H9 (cell line): Measurements from ENCODE around the gene LIX1L. TPM values are rescaled to one million over a fixed set of nuclear protein-coding genes. Genes with fewer than 3 reads are reported as not detected.

ENCODE experiments used
- DNase-seq: peaks from one replicate; pipeline ENCODE4 v3.0.0-alpha.2; 2017
- H2AFZ ChIP-seq: one replicate; pipeline ENCODE4 v1.6.1; 2013; ENCODE audit warnings: mild to moderate bottlenecking, low read length, control low read depth, moderate library complexity
- H2AK5ac ChIP-seq: 2 replicates; pipeline ENCODE4 v1.6.1; 2013; ENCODE audit warnings: low read length, control low read depth, mixed read lengths; ENCODE audit not compliant: insufficient read length
- H2BK120ac ChIP-seq: one replicate; pipeline ENCODE4 v1.6.1; 2013; ENCODE audit warnings: low read depth, mild to moderate bottlenecking, low read length, control low read depth, inconsistent platforms; ENCODE audit not compliant: poor library complexity, severe bottlenecking
- H2BK12ac ChIP-seq: 2 replicates; pipeline ENCODE4 v1.6.1; 2013; ENCODE audit warnings: low read length, control low read depth, mixed read lengths, low read depth; ENCODE audit not compliant: insufficient read length
- H2BK15ac ChIP-seq: 2 replicates; pipeline ENCODE4 v1.6.1; 2013; ENCODE audit warnings: low read depth, low read length, control low read depth
- H2BK20ac ChIP-seq: one replicate; pipeline ENCODE4 v1.6.1; 2013; ENCODE audit warnings: low read depth, mild to moderate bottlenecking, low read length, control low read depth, inconsistent platforms; ENCODE audit not compliant: poor library complexity, severe bottlenecking
- H2BK5ac ChIP-seq: 2 replicates; pipeline ENCODE4 v1.6.1; 2013; ENCODE audit warnings: low read length, control low read depth, mixed read lengths; ENCODE audit not compliant: insufficient read length
- H3K14ac ChIP-seq: 2 replicates; pipeline ENCODE4 v1.6.1; 2013; ENCODE audit warnings: low read length, control low read depth; ENCODE audit not compliant: insufficient read depth
- H3K18ac ChIP-seq: 2 replicates; pipeline ENCODE4 v1.6.1; 2013; ENCODE audit warnings: low read depth, mild to moderate bottlenecking, mixed read lengths, low read length, control low read depth; ENCODE audit not compliant: insufficient read length
- H3K23ac ChIP-seq: 2 replicates; pipeline ENCODE4 v1.6.1; 2013; ENCODE audit warnings: low read length, control low read depth, mixed read lengths, low read depth; ENCODE audit not compliant: insufficient read length
- H3K23me2 ChIP-seq: 2 replicates; pipeline ENCODE4 v1.6.1; 2013; ENCODE audit warnings: low read depth, mild to moderate bottlenecking, mixed read lengths, low read length, control low read depth; ENCODE audit not compliant: insufficient read length, poor library complexity, severe bottlenecking
- H3K27ac ChIP-seq: 2 replicates; pipeline ENCODE4 v1.5.1; 2013; ENCODE audit warnings: low read length, control low read depth, mixed read lengths, low read depth; ENCODE audit not compliant: insufficient read length
- H3K27me3 ChIP-seq: 2 replicates; pipeline ENCODE4 v1.6.1; 2013; ENCODE audit warnings: low read length, control low read depth, inconsistent platforms; ENCODE audit not compliant: insufficient read depth
- H3K4ac ChIP-seq: 2 replicates; pipeline ENCODE4 v1.6.1; 2013; ENCODE audit warnings: low read depth, mild to moderate bottlenecking, control low read depth, inconsistent platforms, low read length, moderate library complexity
- H3K4me1 ChIP-seq: 2 replicates; pipeline ENCODE4 v1.6.1; 2013; ENCODE audit warnings: low read length, control low read depth, inconsistent platforms; ENCODE audit not compliant: insufficient read depth
- H3K4me2 ChIP-seq: 2 replicates; pipeline ENCODE4 v1.6.1; 2013; ENCODE audit warnings: low read length, control low read depth, mixed read lengths; ENCODE audit not compliant: insufficient read length, insufficient read depth
- H3K56ac ChIP-seq: 2 replicates; pipeline ENCODE4 v1.6.1; 2013; ENCODE audit warnings: low read depth, mild to moderate bottlenecking, mixed read lengths, low read length, control low read depth; ENCODE audit not compliant: insufficient read length
- H3K79me1 ChIP-seq: 2 replicates; pipeline ENCODE4 v1.6.1; 2013; ENCODE audit warnings: low read depth, mild to moderate bottlenecking, moderate library complexity, low read length, control low read depth, inconsistent platforms; ENCODE audit not compliant: insufficient read depth, poor library complexity, severe bottlenecking
- H3K79me2 ChIP-seq: 2 replicates; pipeline ENCODE4 v1.6.1; 2013; ENCODE audit warnings: low read length, control low read depth, inconsistent platforms; ENCODE audit not compliant: insufficient read depth
- H3K9ac ChIP-seq: 2 replicates; pipeline ENCODE4 v1.6.1; 2013; ENCODE audit warnings: low read length, control low read depth, mixed read lengths; ENCODE audit not compliant: insufficient read length; ENCODE audit errors: extremely low read depth
- H3K9me3 ChIP-seq: one replicate; pipeline ENCODE4 v1.6.1; 2013; ENCODE audit warnings: low read depth, low read length, inconsistent platforms; ENCODE audit not compliant: control insufficient read depth
- H3T11ph ChIP-seq: one replicate; pipeline ENCODE4 v1.6.1; 2013; ENCODE audit warnings: mild to moderate bottlenecking, low read length, control low read depth, inconsistent platforms
- H4K20me1 ChIP-seq: one replicate; pipeline ENCODE4 v1.6.1; 2013; ENCODE audit not compliant: control insufficient read depth, insufficient read length, insufficient read depth
- H4K5ac ChIP-seq: 2 replicates; pipeline ENCODE4 v1.6.1; 2013; ENCODE audit warnings: low read depth, mild to moderate bottlenecking, mixed read lengths, low read length, control low read depth; ENCODE audit not compliant: insufficient read length
- H4K8ac ChIP-seq: replicated peaks from 2 replicates; pipeline ENCODE4 v1.6.1; 2013; ENCODE audit warnings: low read length, control low read depth, mixed read lengths, low read depth; ENCODE audit not compliant: insufficient read length
- H4K91ac ChIP-seq: 2 replicates; pipeline ENCODE4 v1.6.1; 2013; ENCODE audit warnings: low read depth, mild to moderate bottlenecking, moderate library complexity, mixed read lengths, low read length, control low read depth; ENCODE audit not compliant: insufficient read length
- H3K27ac Mint-ChIP-seq, 3 experiments: 2 replicates in 2 of 3; 3 replicates in 1 of 3; pipeline ENCODE4 v1.8.0; 2020 to 2021; ENCODE audit warnings: mixed read lengths in 3 of 3, mild to moderate bottlenecking in 1 of 3, moderate library complexity in 1 of 3
- H3K27me3 Mint-ChIP-seq: 2 replicates; pipeline ENCODE4 v1.8.0; 2021; ENCODE audit warnings: low read depth, mild to moderate bottlenecking, moderate library complexity, mixed read lengths
- H3K36me3 Mint-ChIP-seq, 3 experiments: 2 replicates in 2 of 3; 3 replicates in 1 of 3; pipeline ENCODE4 v1.8.0; 2020 to 2021; ENCODE audit warnings: low read depth in 3 of 3, mixed read lengths in 3 of 3; ENCODE audit not compliant: insufficient read depth in 1 of 3
- H3K4me1 Mint-ChIP-seq, 2 experiments: 2 replicates each; pipeline ENCODE4 v1.8.0; 2020; ENCODE audit warnings: mixed read lengths in 2 of 2
- H3K4me3 Mint-ChIP-seq, 2 experiments: 2 replicates in 1 of 2; 3 replicates in 1 of 2; pipeline ENCODE4 v1.8.0; 2020 to 2021; ENCODE audit warnings: mild to moderate bottlenecking in 2 of 2, mixed read lengths in 2 of 2, moderate library complexity in 1 of 2
- H3K9me3 Mint-ChIP-seq, 2 experiments: 2 replicates in 1 of 2; 3 replicates in 1 of 2; pipeline ENCODE4 v1.8.0; 2020; ENCODE audit warnings: mild to moderate bottlenecking in 2 of 2, mixed read lengths in 2 of 2, moderate library complexity in 1 of 2
- WGBS: extraction: QIAGEN DNeasy Blood & Tissue Kit; methylation state at CpG from one replicate; pipeline ENCODE4 v1.1.7; 2013; ENCODE audit warnings: missing lambda C conversion rate, low lambda C conversion rate, mixed read lengths; ENCODE audit not compliant: insufficient read length; ENCODE audit errors: extremely low coverage; 5-methylcytosine and 5-hydroxymethylcytosine counted together
- total RNA-seq: library from RNA; stranded (reverse); gene quantifications from 2 replicates; pipeline ENCODE4 v1.2.1, GENCODE V29; 2021
- TF ChIP-seq, protein P1 (sequence below): fragments of 200-600 bp; sonication (generic); conservative IDR thresholded peaks from 3 replicates; pipeline ENCODE4 v1.8.0; 2021; ENCODE audit warnings: antibody characterized with exemption, mild to moderate bottlenecking

The LIX1L gene
- total RNA-seq, 1 experiment from 2014 or later = 5.9 TPM

DNA sequence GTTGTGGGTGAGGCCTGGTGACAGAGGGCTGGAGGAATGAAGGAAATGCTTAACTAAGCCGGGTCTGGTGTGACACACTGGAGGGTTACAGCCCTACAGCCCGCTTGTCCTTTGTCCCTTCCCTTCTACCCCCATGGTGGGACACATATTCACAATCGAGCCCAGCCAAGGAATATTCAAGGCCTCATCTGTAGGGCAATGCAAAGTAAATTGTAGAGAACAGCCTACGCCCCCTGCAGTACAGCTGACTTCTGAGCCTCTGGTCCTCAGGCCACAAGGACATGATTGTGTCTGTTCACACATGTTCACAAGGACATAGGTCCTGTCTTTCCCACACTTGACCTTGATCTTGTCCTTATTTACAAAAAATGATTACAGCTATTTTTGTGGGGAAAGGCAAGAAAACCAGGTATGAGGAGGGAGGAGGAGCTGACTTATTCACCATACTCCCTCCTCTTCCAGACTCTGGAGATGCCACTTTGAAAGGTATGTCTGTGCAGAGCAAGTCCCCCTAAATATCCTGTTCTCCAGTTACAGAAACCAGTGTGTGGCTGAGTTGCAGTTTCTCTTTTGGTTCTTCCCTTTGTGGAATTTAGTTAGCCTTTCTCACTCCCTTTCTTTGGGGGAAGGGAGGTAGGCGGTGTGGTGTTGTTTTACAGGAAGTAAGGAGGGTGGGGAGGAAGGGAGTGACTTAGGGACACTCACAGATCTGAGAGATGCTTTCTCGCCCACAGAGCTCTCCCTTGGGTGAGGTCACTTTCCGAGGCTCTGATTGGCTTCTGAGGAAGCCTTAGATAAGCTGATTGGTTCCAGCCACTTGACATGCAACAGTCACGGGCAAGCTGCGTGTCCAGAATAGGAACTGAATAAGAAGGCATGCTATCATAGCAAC is 21.3 kb upstream of the LIX1L start:
- H2BK120ac ChIP-seq = no peak overlapping the region
- no peak overlapping the region for H2BK20ac ChIP-seq
- peak overlapping the region; percentile 1 for H2BK12ac ChIP-seq
- H3K79me1 ChIP-seq = no peaks in the 10 kb centered on the region
- H2BK5ac ChIP-seq = no peak overlapping the region
- DNase-seq = peak; percentile 95
- no peaks in the 10 kb centered on the region for H3K79me2 ChIP-seq
- peak overlapping the region; percentile 17 for H4K5ac ChIP-seq
- H3K36me3 Mint-ChIP-seq = no peaks in the 10 kb centered on the region
- H3T11ph ChIP-seq = peak overlapping the region; percentile 23
- WGBS = no CpG with 5 or more reads among the region's 9 CpGs
- H3K4me2 ChIP-seq = peak overlapping the region; percentile 42
- H3K4me1 Mint-ChIP-seq = peaks cover 7 to 17% of the 10 kb centered on the region in 2 experiments
- H3K18ac ChIP-seq = peak overlapping the region; percentile 32
- H4K91ac ChIP-seq = no peak overlapping the region
- H3K23me2 ChIP-seq = no peaks in the 10 kb centered on the region
- H3K56ac ChIP-seq = no peak overlapping the region
- no peaks in the 10 kb centered on the region for H3K9me3 Mint-ChIP-seq
- H3K27me3 Mint-ChIP-seq = peaks cover 5% of the 10 kb centered on the region
- H3K9ac ChIP-seq = peak overlapping the region; percentile 28
- H3K27ac Mint-ChIP-seq = no peak overlapping the region
- TF ChIP-seq, protein P1, sequence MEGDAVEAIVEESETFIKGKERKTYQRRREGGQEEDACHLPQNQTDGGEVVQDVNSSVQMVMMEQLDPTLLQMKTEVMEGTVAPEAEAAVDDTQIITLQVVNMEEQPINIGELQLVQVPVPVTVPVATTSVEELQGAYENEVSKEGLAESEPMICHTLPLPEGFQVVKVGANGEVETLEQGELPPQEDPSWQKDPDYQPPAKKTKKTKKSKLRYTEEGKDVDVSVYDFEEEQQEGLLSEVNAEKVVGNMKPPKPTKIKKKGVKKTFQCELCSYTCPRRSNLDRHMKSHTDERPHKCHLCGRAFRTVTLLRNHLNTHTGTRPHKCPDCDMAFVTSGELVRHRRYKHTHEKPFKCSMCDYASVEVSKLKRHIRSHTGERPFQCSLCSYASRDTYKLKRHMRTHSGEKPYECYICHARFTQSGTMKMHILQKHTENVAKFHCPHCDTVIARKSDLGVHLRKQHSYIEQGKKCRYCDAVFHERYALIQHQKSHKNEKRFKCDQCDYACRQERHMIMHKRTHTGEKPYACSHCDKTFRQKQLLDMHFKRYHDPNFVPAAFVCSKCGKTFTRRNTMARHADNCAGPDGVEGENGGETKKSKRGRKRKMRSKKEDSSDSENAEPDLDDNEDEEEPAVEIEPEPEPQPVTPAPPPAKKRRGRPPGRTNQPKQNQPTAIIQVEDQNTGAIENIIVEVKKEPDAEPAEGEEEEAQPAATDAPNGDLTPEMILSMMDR = peak; percentile 60
- H3K4ac ChIP-seq = no peak overlapping the region
- H3K27me3 ChIP-seq = no peaks in the 10 kb centered on the region
- no peak overlapping the region for H2AK5ac ChIP-seq
- no peaks in the 10 kb centered on the region for H4K20me1 ChIP-seq
- H3K9me3 ChIP-seq = no peaks in the 10 kb centered on the region
- peaks cover 7% of the 10 kb centered on the region for H3K4me1 ChIP-seq
- H4K8ac ChIP-seq = peak overlapping the region; percentile 10
- no peak overlapping the region for H2BK15ac ChIP-seq
- peak overlapping the region; percentile 13; the same call in 1 of the 2 replicates for H3K14ac ChIP-seq
- H3K23ac ChIP-seq = no peak overlapping the region
- peak overlapping the region; percentile 95 for H3K27ac ChIP-seq
- H2AFZ ChIP-seq = no peak overlapping the region
- H3K4me3 Mint-ChIP-seq = no peak overlapping the region
